H1 (cell line): ENCODE results near the gene CSTF2. TPM values are rescaled to one million over a fixed set of nuclear protein-coding genes. Genes with fewer than 3 reads are reported as not detected.

ENCODE experiments used
- CTCF ChIA-PET: fragments of 300-600 bp; sonication (Branson Sonifier 250); formaldehyde crosslinking; loops from one replicate; lab custom pipeline; 2021; ENCODE audit not compliant: partially characterized antibody; lab: Charles Lee
- POLR2A ChIA-PET: fragments of 300-600 bp; sonication (Branson Sonifier 250); formaldehyde crosslinking; loops from one replicate; lab custom pipeline; 2021; ENCODE audit warnings: inconsistent platforms; ENCODE audit not compliant: partially characterized antibody; lab: Charles Lee
- DNase-seq, 2 experiments: peaks; one replicate each; pipeline versions ENCODE4 v3.0.0 to v3.0.0-alpha.2; 2010 to 2022; ENCODE audit warnings: low spot score in 2 of 2, low read depth in 1 of 2, mixed read lengths in 1 of 2
- FAIRE-seq: peaks from 2 replicates; lab custom pipeline; 2011; peaks lifted over from hg19 to GRCh38; lab: Jason Lieb, UNC
- H2AFZ ChIP-seq: 2 replicates; pipeline ENCODE4 v1.8.1; 2012; ENCODE audit warnings: low read length, inconsistent platforms
- H2AK5ac ChIP-seq: 2 replicates; pipeline ENCODE4 v1.6.1; 2013; ENCODE audit warnings: low read depth, low read length
- H2BK120ac ChIP-seq: replicated peaks from 2 replicates; pipeline ENCODE3; 2013; ENCODE audit warnings: low read depth, low read length, inconsistent platforms
- H2BK12ac ChIP-seq: 2 replicates; pipeline ENCODE4 v1.6.1; 2013; ENCODE audit warnings: low read depth, low read length
- H2BK15ac ChIP-seq: 2 replicates; pipeline ENCODE4 v1.6.1; 2013; ENCODE audit warnings: low read length
- H2BK20ac ChIP-seq: 2 replicates; pipeline ENCODE4 v1.6.1; 2013; ENCODE audit warnings: low read length
- H2BK5ac ChIP-seq: 2 replicates; pipeline ENCODE4 v1.6.1; 2013; ENCODE audit warnings: low read depth, low read length
- H3K14ac ChIP-seq: 2 replicates; pipeline ENCODE4 v1.6.1; 2013; ENCODE audit warnings: inconsistent platforms; ENCODE audit not compliant: insufficient read length
- H3K18ac ChIP-seq: 2 replicates; pipeline ENCODE4 v1.6.1; 2013; ENCODE audit warnings: low read length; ENCODE audit errors: extremely low read depth
- H3K23ac ChIP-seq: 2 replicates; pipeline ENCODE4 v1.6.1; 2013; ENCODE audit warnings: inconsistent platforms; ENCODE audit not compliant: insufficient read length
- H3K23me2 ChIP-seq: 2 replicates; pipeline ENCODE4 v1.6.1; 2013; ENCODE audit warnings: low read depth, low read length
- H3K27ac ChIP-seq: 2 replicates; pipeline ENCODE4 v1.6.1; 2011; ENCODE audit warnings: low read depth, low read length, inconsistent platforms
- H3K27me3 ChIP-seq, 4 experiments: replicated peaks in 1 of 4; 1 replicate in 1 of 4; 2 replicates in 3 of 4; pipeline versions ENCODE4 v1.6.1 to v1.8.1; 2011 to 2013; ENCODE audit warnings: low read length in 3 of 4, mild to moderate bottlenecking in 3 of 4, inconsistent platforms in 2 of 4, mixed read lengths in 2 of 4, moderate library complexity in 1 of 4; ENCODE audit not compliant: control insufficient read depth in 3 of 4, insufficient read depth in 3 of 4; ENCODE audit errors: extremely low read depth in 1 of 4
- H3K36me3 ChIP-seq, 4 experiments: 2 replicates each; pipeline versions ENCODE4 v1.6.1 to v1.8.1; 2011 to 2013; ENCODE audit warnings: mild to moderate bottlenecking in 4 of 4, low read length in 3 of 4, moderate library complexity in 2 of 4, control low read depth in 1 of 4, inconsistent platforms in 1 of 4; ENCODE audit not compliant: insufficient read depth in 4 of 4, control insufficient read depth in 2 of 4
- H3K4ac ChIP-seq: replicated peaks from 2 replicates; pipeline ENCODE3; 2013; ENCODE audit warnings: low read length, low read depth, mixed read lengths, inconsistent platforms; ENCODE audit not compliant: insufficient read length
- H3K4me1 ChIP-seq, 4 experiments: replicated peaks in 1 of 4; 1 replicate in 1 of 4; 2 replicates in 3 of 4; pipeline versions ENCODE4 v1.6.1 to v1.8.1; 2011 to 2013; ENCODE audit warnings: low read length in 3 of 4, inconsistent platforms in 2 of 4, mixed read lengths in 1 of 4; ENCODE audit not compliant: insufficient read depth in 4 of 4, control insufficient read depth in 3 of 4
- H3K4me2 ChIP-seq, 2 experiments: 2 replicates each; pipeline versions ENCODE4 v1.6.1 to v1.8.1; 2011 to 2013; ENCODE audit warnings: low read depth in 2 of 2, low read length in 2 of 2, control low read depth in 1 of 2, inconsistent platforms in 1 of 2, mild to moderate bottlenecking in 1 of 2; ENCODE audit not compliant: insufficient read depth in 1 of 2
- H3K4me3 ChIP-seq, 4 experiments: fragments of 200-600, 300-600 bp in 1 of 4; sonication (generic), shearing (Covaris generic), sonication (Bioruptor Twin) in 1 of 4; 2 replicates each; pipeline versions ENCODE4 v1.5.1 to v1.8.1; 2011 to 2016; ENCODE audit warnings: low read length in 4 of 4, low read depth in 3 of 4, control low read depth in 2 of 4, inconsistent platforms in 2 of 4, mild to moderate bottlenecking in 2 of 4, mixed read lengths in 1 of 4, moderate library complexity in 1 of 4; ENCODE audit not compliant: insufficient read depth in 2 of 4; ENCODE audit errors: extremely low read depth in 1 of 4
- H3K56ac ChIP-seq: replicated peaks from 2 replicates; pipeline ENCODE3; 2013; ENCODE audit warnings: low read depth, mild to moderate bottlenecking, mixed read lengths, low read length, inconsistent platforms; ENCODE audit not compliant: insufficient read length
- H3K79me1 ChIP-seq: 2 replicates; pipeline ENCODE4 v1.6.1; 2013; ENCODE audit warnings: low read depth, low read length, control low read depth
- H3K79me2 ChIP-seq, 2 experiments: 2 replicates each; pipeline versions ENCODE4 v1.6.1 to v1.8.1; 2012 to 2013; ENCODE audit warnings: low read length in 2 of 2, mild to moderate bottlenecking in 2 of 2, inconsistent platforms in 1 of 2; ENCODE audit not compliant: insufficient read depth in 2 of 2, control insufficient read depth in 1 of 2
- H3K9ac ChIP-seq, 4 experiments: replicated peaks in 1 of 4; 1 replicate in 1 of 4; 2 replicates in 3 of 4; pipeline versions ENCODE4 v1.6.1 to v1.8.1; 2011 to 2013; ENCODE audit warnings: low read depth in 3 of 4, low read length in 3 of 4, control low read depth in 2 of 4, mild to moderate bottlenecking in 2 of 4, moderate library complexity in 2 of 4, inconsistent platforms in 1 of 4; ENCODE audit errors: extremely low read depth in 1 of 4
- H3K9me3 ChIP-seq, 2 experiments: 2 replicates each; pipeline versions ENCODE4 v1.6.1 to v1.8.1; 2012 to 2013; ENCODE audit warnings: mild to moderate bottlenecking in 2 of 2, moderate library complexity in 2 of 2, control low read depth in 1 of 2, inconsistent platforms in 1 of 2, low read depth in 1 of 2, low read length in 1 of 2, mixed read lengths in 1 of 2; ENCODE audit not compliant: insufficient read depth in 2 of 2
- H4K20me1 ChIP-seq, 2 experiments: replicated peaks in 1 of 2; 2 replicates each; pipeline versions ENCODE3 to v1.8.1; 2011 to 2013; ENCODE audit warnings: inconsistent platforms in 2 of 2, low read length in 2 of 2, mild to moderate bottlenecking in 1 of 2; ENCODE audit not compliant: insufficient read depth in 2 of 2, control insufficient read depth in 1 of 2
- H4K5ac ChIP-seq: 2 replicates; pipeline ENCODE4 v1.6.1; 2013; ENCODE audit warnings: low read length, low read depth, mixed read lengths, inconsistent platforms; ENCODE audit not compliant: insufficient read length
- H4K8ac ChIP-seq: 2 replicates; pipeline ENCODE4 v1.8.0; 2013; ENCODE audit warnings: mild to moderate bottlenecking, moderate library complexity, low read length, inconsistent platforms; ENCODE audit not compliant: insufficient read depth; ENCODE audit errors: extremely low read depth
- H4K91ac ChIP-seq: replicated peaks from 2 replicates; pipeline ENCODE3; 2013; ENCODE audit warnings: low read length, mixed read lengths, inconsistent platforms; ENCODE audit not compliant: insufficient read length
- JUND ChIP-seq: IDR thresholded peaks from 2 replicates; pipeline ENCODE4 v1.6.1; 2011; ENCODE audit warnings: mild to moderate bottlenecking, improper control_type of control experiment, low read length
- POU5F1 ChIP-seq: IDR thresholded peaks from 2 replicates; pipeline ENCODE4 v1.6.1; 2011; ENCODE audit warnings: low read depth, mild to moderate bottlenecking, low read length, moderate library complexity
- WGBS, 2 experiments: shearing (Covaris generic) in 1 of 2; methylation state at CpG; one replicate each; pipeline versions ENCODE4 v1.1.6 to v1.1.7; 2013 to 2015; ENCODE audit warnings: low lambda C conversion rate in 2 of 2, mixed read lengths in 2 of 2, inconsistent platforms in 1 of 2, low coverage in 1 of 2, missing lambda C conversion rate in 1 of 2; ENCODE audit not compliant: insufficient replicate concordance in 2 of 2, insufficient coverage in 1 of 2, insufficient read length in 1 of 2; ENCODE audit errors: extremely low coverage in 1 of 2, missing lambda C conversion rate in 1 of 2; 5-methylcytosine and 5-hydroxymethylcytosine counted together
- polyA plus RNA-seq, 7 experiments: library from polyadenylated mRNA; depleted of rRNA in 3 of 7; stranded (reverse) in 5 of 7; unstranded in 2 of 7; fragments of >200 nt in 5 of 7; fragments of 200-250 nt in 2 of 7; gene quantifications; 1 replicate in 5 of 7; 2 replicates in 1 of 7; 4 replicates in 1 of 7; pipeline versions ENCODE4 v1.2.1 to v1.2.3, GENCODE V29; 2011 to 2013; ENCODE audit warnings: missing spikeins in 2 of 7, mixed read lengths in 2 of 7
- total RNA-seq: library from RNA; stranded (reverse); fragmentation: NEBNext Ultra II Directional; extraction: Animal tissue kit (Norgen Biotek cat#: 25700); gene quantifications from 2 replicates; pipeline ENCODE4 v1.2.1, GENCODE V29; 2021

CSTF2 gene
- total and polyA plus RNA-seq, 2 of the 8 experiments (the other 6 are each of a cell fraction or from before 2014, with no cell fraction given): 20.7 to 30.9 TPM

DNA sequence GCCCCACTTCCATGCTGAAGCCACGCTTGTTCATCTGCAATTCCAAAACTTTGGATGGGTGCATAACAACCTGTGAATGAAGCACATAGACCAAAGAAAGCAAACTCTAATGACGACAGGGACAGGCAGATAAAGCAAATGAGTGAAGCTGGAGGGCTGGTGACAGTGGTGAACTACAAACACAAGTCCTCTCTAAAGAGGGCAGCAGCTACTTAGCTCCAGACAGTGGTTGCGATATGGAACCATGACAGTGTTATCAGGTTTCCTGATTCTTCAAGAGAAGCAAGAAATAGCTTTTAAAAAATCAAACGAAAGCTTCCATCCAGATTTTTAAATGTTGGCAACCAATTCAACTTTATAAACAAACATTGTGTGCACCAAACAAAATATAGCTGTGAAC lies 30.1 kb downstream of the CSTF2 start (continued):
- no peak for TF ChIP-seq JUND

DNA sequence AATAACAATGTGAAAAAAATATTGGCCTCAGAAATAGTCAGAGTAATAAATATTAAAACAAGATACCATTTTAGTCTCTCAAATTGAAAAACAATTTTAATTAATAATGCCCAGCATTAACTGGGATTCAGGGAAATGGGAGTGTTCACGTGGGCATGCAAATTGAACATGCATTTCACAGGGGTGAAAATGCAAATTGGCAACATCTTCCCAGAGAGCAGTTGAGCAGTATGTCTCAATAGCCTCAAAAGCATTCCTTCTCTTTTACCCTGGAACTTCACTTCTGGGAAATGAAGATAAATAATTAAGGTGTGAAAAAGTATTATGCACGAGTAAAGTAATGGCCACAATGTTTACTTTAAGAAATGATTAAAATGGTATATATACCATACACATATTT lies 32.6 kb downstream of the CSTF2 start:
- Histone ChIP-seq H3K14ac (no peak overlapping the region), H2BK120ac (no peak overlapping the region), H3K23me2 (no peaks in the 10 kb centered on the region), H2BK15ac (no peak overlapping the region), H3K9ac (no peak overlapping the region), H3K4ac (no peak overlapping the region), H3K9me3 (no peaks in the 10 kb centered on the region), H2BK12ac (no peak overlapping the region), H3K79me2 (no peaks in the 10 kb centered on the region), H3K56ac (no peak overlapping the region), H3K36me3 (no peaks in the 10 kb centered on the region), H3K23ac (no peak overlapping the region), H4K8ac (no peak overlapping the region), H3K4me3 (no peak overlapping the region), H3K27ac (no peak overlapping the region), H3K4me2 (no peak overlapping the region), H4K20me1 (no peaks in the 10 kb centered on the region), H2AFZ (no peak overlapping the region), H4K5ac (no peak overlapping the region), H2AK5ac (no peak overlapping the region), H3K79me1 (no peaks in the 10 kb centered on the region), H4K91ac (no peak overlapping the region), H2BK5ac (no peak overlapping the region), H3K18ac (no peak overlapping the region), H3K27me3 (no peaks in the 10 kb centered on the region), H2BK20ac (no peak overlapping the region), H3K4me1 (no peaks in the 10 kb centered on the region)
- ChIA-PET POLR2A (no interaction called here), CTCF (no interaction called here)
- 69% methylated on average over 2 of the region's 2 CpGs; no CpG with 5 or more reads in 1 of the 2 experiments for whole genome bisulfite sequencing, 2 experiments
- DNase-seq (no peak), FAIRE-seq (no peak)
- no peak for TF ChIP-seq POU5F1
